Colonic mucosa (tissue), 4 donors: ENCODE results near the gene TNFSF15. TPM values are rescaled to one million over a fixed set of nuclear protein-coding genes. Genes with fewer than 3 reads are reported as not detected.

Source experiments
- DNase-seq: peaks from one replicate; pipeline ENCODE4 v3.0.0-alpha.2; 2020
- H3K27ac ChIP-seq: fragments of 200-600 bp; one replicate; pipeline ENCODE4 v1.8.0; 2021
- H3K27me3 ChIP-seq: fragments of 200-600 bp; one replicate; pipeline ENCODE4 v1.8.0; 2021
- H3K36me3 ChIP-seq: fragments of 200-600 bp; one replicate; pipeline ENCODE4 v1.8.0; 2021
- H3K4me1 ChIP-seq: fragments of 200-600 bp; one replicate; pipeline ENCODE4 v1.8.0; 2021; ENCODE audit warnings: mild to moderate bottlenecking
- H3K4me3 ChIP-seq: fragments of 200-600 bp; one replicate; pipeline ENCODE4 v1.8.0; 2021
- H3K9ac ChIP-seq, 2 donors: one replicate each; pipeline ENCODE4 v1.7.0; 2013; ENCODE audit warnings: control low read depth in 2 of 2, low read depth in 2 of 2, low read length in 2 of 2
- H3K9me3 ChIP-seq: fragments of 200-600 bp; one replicate; pipeline ENCODE4 v1.8.0; 2021
- intact Hi-C: fragments of 100-400 bp; cut with DNase I; formaldehyde crosslinking; loops from one replicate; pipeline ENCODE4 v1.14.1; 2022
- total RNA-seq, 2 donors: library from RNA; stranded (reverse); fragmentation: NEBNext Ultra II Directional in 1 of 2; extraction: Animal tissue kit (Norgen Biotek cat#: 25700) in 1 of 2; gene quantifications; one replicate each; pipeline ENCODE4 v1.2.1, GENCODE V29; 2021
- TF ChIP-seq, protein P1 (sequence below): fragments of 200-600 bp; IDR thresholded peaks from one replicate; pipeline ENCODE4 v1.8.0; 2022; ENCODE audit warnings: antibody characterized with exemption, mild to moderate bottlenecking
- donor health status: healthy.
- donor health status: DM: no; HTN: no; CAD: no.
- donor health status: DM: no; HTN: no; CAD: no.

TNFSF15 gene
- total RNA-seq, 2 donors from 2014 or later, result 0.84 to 2.9 TPM

DNA sequence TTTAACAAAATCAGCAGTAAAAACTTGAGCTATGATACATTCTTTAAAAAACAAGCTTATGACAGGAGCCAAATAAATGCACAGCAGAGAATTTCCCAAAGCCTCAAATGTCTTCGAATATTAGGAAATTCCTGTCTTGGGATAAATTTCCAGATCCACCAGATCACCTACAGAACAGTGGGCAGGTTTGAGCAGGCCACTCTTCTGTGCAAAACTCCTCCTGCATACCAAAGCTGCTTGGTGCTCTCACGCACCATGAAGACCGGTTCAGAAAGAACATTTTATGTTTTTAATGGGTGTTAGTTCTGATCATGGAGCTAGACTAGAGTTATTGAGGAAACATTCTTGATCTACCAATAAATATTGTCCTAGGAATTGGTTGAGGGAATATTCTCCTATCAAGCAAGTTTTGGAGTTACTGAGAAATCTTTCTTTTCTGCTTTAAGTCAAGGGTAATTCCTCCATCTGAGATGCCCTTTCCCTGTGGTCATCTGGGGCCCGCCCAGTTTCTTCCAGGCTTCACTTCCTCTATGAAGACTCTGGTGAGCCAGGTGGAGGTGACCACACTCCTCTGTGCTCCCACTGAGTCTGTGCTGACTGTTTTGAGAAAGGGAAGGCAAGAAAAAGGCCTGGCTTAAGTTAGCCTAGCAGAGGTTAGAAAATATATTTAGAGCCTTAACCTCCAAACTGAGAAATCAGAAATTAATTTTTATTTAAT lies 17.9 kb downstream of the TNFSF15 start:
- DNase-seq, result no peak
- no peak overlapping the region for H3K27ac ChIP-seq
- no peaks in the 10 kb centered on the region for H3K27me3 ChIP-seq
- H3K4me3 ChIP-seq, result no peak overlapping the region
- intact Hi-C loops, result no loop called here
- no peaks in the 10 kb centered on the region for H3K9me3 ChIP-seq
- H3K9ac ChIP-seq, result no peak overlapping the region
- no peaks in the 10 kb centered on the region for H3K36me3 ChIP-seq
- no peaks in the 10 kb centered on the region for H3K4me1 ChIP-seq
- TF ChIP-seq, protein P1, sequence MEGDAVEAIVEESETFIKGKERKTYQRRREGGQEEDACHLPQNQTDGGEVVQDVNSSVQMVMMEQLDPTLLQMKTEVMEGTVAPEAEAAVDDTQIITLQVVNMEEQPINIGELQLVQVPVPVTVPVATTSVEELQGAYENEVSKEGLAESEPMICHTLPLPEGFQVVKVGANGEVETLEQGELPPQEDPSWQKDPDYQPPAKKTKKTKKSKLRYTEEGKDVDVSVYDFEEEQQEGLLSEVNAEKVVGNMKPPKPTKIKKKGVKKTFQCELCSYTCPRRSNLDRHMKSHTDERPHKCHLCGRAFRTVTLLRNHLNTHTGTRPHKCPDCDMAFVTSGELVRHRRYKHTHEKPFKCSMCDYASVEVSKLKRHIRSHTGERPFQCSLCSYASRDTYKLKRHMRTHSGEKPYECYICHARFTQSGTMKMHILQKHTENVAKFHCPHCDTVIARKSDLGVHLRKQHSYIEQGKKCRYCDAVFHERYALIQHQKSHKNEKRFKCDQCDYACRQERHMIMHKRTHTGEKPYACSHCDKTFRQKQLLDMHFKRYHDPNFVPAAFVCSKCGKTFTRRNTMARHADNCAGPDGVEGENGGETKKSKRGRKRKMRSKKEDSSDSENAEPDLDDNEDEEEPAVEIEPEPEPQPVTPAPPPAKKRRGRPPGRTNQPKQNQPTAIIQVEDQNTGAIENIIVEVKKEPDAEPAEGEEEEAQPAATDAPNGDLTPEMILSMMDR, result no peak

DNA sequence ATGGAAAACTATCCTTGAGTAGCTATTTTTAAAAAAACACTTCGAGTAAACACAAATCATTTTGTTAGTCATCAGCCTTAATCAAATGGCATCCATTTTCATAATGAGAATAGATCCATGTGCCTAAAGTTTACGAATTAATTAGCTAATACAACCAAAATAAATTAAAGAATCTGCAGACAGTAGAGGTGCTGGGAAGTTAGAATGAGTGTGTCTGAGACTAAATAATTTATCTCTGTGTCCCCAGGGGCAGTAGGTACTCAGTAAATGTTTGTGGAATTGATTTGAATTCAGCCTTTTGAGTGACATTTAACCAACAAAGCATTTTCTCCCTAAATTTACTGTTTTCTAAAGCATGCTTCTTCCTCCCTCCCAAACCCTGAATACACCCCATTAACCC lies 18.6 kb downstream of the TNFSF15 start:
- Histone ChIP-seq H3K27ac (no peak overlapping the region), H3K4me3 (no peak overlapping the region), H3K9ac (no peak overlapping the region), H3K4me1 (no peaks in the 10 kb centered on the region), H3K9me3 (no peaks in the 10 kb centered on the region), H3K27me3 (no peaks in the 10 kb centered on the region), H3K36me3 (no peaks in the 10 kb centered on the region)
- DNase-seq, result no peak
- intact Hi-C loops, result no loop called here
- TF ChIP-seq, protein P1, result no peak

DNA sequence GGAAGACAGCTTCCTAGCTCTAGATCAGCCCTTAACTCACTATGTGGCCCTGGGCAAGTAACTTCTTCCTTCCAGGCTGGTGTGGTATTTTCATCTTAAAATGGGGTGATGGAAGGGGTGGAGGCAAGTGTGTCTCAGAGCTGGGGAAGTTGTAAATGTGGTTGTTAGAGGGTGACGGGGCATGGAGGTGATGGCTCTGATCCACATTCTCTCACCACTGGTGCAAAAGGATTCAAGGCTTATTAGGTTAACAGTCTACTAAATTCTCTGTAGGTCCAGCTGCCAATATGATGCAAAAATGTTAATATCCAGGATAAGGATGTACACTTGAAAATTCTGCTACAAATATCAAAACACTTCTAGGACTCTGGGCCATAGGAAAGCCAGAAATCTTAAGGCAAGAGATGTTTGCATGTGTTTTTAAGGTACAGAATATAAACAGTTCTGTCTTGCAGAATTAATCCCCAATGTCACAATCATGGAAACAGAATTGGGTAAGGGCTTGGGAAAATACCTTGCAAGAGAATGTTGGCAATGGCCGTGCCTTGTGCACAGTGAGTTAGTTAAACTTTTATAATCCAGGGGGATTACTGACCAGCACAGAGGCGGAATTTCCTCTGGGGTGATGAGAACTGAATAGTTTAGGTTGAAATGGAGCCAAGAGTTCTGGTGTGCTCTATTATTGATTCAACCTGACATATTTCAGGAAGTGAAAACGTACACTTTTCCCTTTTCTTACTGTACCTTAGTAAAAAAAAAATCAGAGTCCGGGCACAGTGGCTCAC lies 19.8 kb downstream of the TNFSF15 start:
- Histone ChIP-seq H3K27ac (no peak overlapping the region), H3K4me1 (no peaks in the 10 kb centered on the region), H3K9me3 (no peaks in the 10 kb centered on the region), H3K4me3 (no peak overlapping the region), H3K36me3 (no peaks in the 10 kb centered on the region), H3K9ac (no peak overlapping the region), H3K27me3 (no peaks in the 10 kb centered on the region)
- intact Hi-C loops, result no loop called here
- TF ChIP-seq, protein P1, result no peak
- no peak for DNase-seq

DNA sequence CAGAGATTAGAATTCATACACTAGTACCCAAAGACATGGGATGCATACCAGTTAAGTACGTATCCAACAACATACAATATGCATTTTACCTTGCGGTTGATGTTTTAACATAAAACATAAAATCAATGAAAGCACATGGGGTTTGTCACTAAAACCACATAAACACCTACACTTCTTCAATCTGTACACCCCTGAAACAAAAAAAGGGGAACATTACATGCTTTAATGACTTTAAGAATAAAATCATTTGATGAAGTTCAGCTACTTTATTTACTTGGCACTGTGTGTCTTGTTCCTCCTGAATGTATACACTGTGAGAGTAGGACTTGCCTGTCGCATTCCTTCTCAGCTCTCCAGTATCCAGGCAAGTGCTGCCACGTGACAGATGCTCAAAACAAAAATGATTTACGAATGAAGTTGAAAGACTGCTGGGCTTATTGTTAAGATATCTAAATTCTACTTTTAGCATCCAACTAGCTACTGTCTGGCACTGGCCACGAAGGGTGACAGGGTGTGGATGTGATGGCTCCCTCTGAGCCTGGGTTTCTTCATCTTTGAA lies 21.0 kb downstream of the TNFSF15 start:
- Histone ChIP-seq H3K9ac (no peak overlapping the region), H3K9me3 (no peaks in the 10 kb centered on the region), H3K27me3 (no peaks in the 10 kb centered on the region), H3K36me3 (no peaks in the 10 kb centered on the region), H3K4me3 (no peak overlapping the region), H3K27ac (no peak overlapping the region), H3K4me1 (no peaks in the 10 kb centered on the region)
- no peak for DNase-seq
- TF ChIP-seq, protein P1, result no peak
- intact Hi-C loops, result no loop called here

DNA sequence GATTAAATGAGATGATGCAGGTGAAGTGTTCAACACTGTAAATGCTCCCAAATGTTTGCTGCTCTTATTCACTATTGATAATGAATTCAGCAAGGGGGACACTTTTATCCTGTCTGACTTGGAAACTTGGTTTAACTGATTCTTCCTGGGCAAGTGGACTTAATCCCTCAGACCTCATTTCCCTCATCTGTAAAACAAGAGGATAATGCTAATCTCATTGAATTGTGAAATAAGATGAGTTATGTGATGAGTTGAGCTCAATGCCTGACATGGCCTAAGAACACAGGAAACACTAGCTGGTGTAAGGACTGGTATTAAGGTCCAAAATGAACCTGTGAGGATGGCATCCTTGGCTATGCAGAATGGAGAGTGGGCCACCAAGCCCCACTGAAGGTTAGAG lies 23.3 kb downstream of the TNFSF15 start:
- DNase-seq, result no peak
- TF ChIP-seq, protein P1, result no peak
- Histone ChIP-seq H3K27ac (no peak overlapping the region), H3K36me3 (no peaks in the 10 kb centered on the region), H3K4me3 (no peak overlapping the region), H3K27me3 (no peaks in the 10 kb centered on the region), H3K4me1 (no peaks in the 10 kb centered on the region), H3K9ac (no peak overlapping the region), H3K9me3 (no peaks in the 10 kb centered on the region)
- intact Hi-C loops, result no loop called here
